GM23338 (cell line): ENCODE results near the gene TENT4B. TPM values are rescaled to one million over a fixed set of nuclear protein-coding genes. Genes with fewer than 3 reads are reported as not detected.

Experiments used
- ATAC-seq: fragments of 200-7000 bp; cut with Tn5 transposase; 3 replicates; pipeline ENCODE4 v1.9.1; 2020
- DNase-seq: peaks from one replicate; pipeline ENCODE4 v3.0.0-alpha.2; 2015; ENCODE audit warnings: low spot score
- H2AFZ ChIP-seq: fragments of 200-600 bp; sonication (generic); 2 replicates; pipeline ENCODE4 v1.8.0; 2016; ENCODE audit warnings: antibody characterized with exemption, mild to moderate bottlenecking, moderate library complexity
- H3F3A ChIP-seq: fragments of 200-600 bp; sonication (generic); replicated peaks from 2 replicates; pipeline ENCODE4 v1.8.0; 2017; ENCODE audit warnings: antibody characterized with exemption, mixed run types, low read depth
- H3K27ac ChIP-seq: fragments of 200-600 bp; sonication (generic); 2 replicates; pipeline ENCODE4 v1.6.1; 2016; ENCODE audit warnings: low read depth
- H3K27me3 ChIP-seq: fragments of 200-600 bp; sonication (generic); 2 replicates; pipeline ENCODE4 v1.8.0; 2016; ENCODE audit warnings: mild to moderate bottlenecking, mixed run types, moderate library complexity; ENCODE audit not compliant: insufficient read depth
- H3K36me3 ChIP-seq: fragments of 200-600 bp; sonication (generic); 2 replicates; pipeline ENCODE4 v1.8.0; 2016; ENCODE audit warnings: mild to moderate bottlenecking; ENCODE audit not compliant: insufficient read depth
- H3K4me1 ChIP-seq: fragments of 200-600 bp; sonication (generic); 2 replicates; pipeline ENCODE4 v1.8.0; 2016; ENCODE audit warnings: mild to moderate bottlenecking, moderate library complexity; ENCODE audit not compliant: insufficient read depth
- H3K4me2 ChIP-seq: fragments of 200-600 bp; sonication (generic); 2 replicates; pipeline ENCODE4 v1.7.1; 2017; ENCODE audit warnings: mixed run types
- H3K4me3 ChIP-seq: fragments of 200-600 bp; sonication (generic); 2 replicates; pipeline ENCODE4 v1.6.1; 2016; ENCODE audit warnings: mixed run types
- H3K79me2 ChIP-seq: fragments of 200-600 bp; sonication (generic); replicated peaks from 2 replicates; pipeline ENCODE4 v1.8.0; 2017; ENCODE audit warnings: mild to moderate bottlenecking; ENCODE audit not compliant: insufficient read depth
- H3K9me2 ChIP-seq: fragments of 200-600 bp; sonication (generic); 2 replicates; pipeline ENCODE4 v1.8.0; 2017; ENCODE audit not compliant: insufficient read depth
- H4K20me1 ChIP-seq: fragments of 200-600 bp; sonication (generic); replicated peaks from 2 replicates; pipeline ENCODE4 v1.8.0; 2017; ENCODE audit warnings: mild to moderate bottlenecking; ENCODE audit not compliant: insufficient read depth
- H3K27ac Mint-ChIP-seq: 2 replicates; pipeline ENCODE4 v1.8.0; 2020; ENCODE audit warnings: inconsistent platforms, mild to moderate bottlenecking, moderate library complexity, mixed read lengths
- H3K27me3 Mint-ChIP-seq: 3 replicates; pipeline ENCODE4 v1.8.0; 2022; ENCODE audit warnings: low read depth, mild to moderate bottlenecking, moderate library complexity, mixed read lengths, inconsistent platforms; ENCODE audit not compliant: insufficient read depth, poor library complexity
- H3K36me3 Mint-ChIP-seq: 3 replicates; pipeline ENCODE4 v1.8.0; 2021; ENCODE audit warnings: low read depth, mild to moderate bottlenecking, inconsistent platforms, moderate library complexity, mixed read lengths
- H3K4me1 Mint-ChIP-seq: 3 replicates; pipeline ENCODE4 v1.8.0; 2020; ENCODE audit warnings: mild to moderate bottlenecking, inconsistent platforms, mixed read lengths
- H3K4me3 Mint-ChIP-seq: 3 replicates; pipeline ENCODE4 v1.8.0; 2021; ENCODE audit warnings: moderate library complexity, mild to moderate bottlenecking, inconsistent platforms, mixed read lengths
- H3K9me3 Mint-ChIP-seq: 3 replicates; pipeline ENCODE4 v1.8.0; 2020; ENCODE audit warnings: moderate library complexity, mild to moderate bottlenecking, inconsistent platforms, mixed read lengths
- CREB1 ChIP-seq: fragments of 250-450 bp; sonication (Bioruptor Pico); IDR thresholded peaks from 2 replicates; pipeline ENCODE4 v1.5.0; 2020; ENCODE audit warnings: low read depth, mild to moderate bottlenecking, moderate library complexity
- CTCF ChIP-seq, 2 experiments: fragments of 200-600 bp in 1 of 2; sonication (generic) in 1 of 2; conservative IDR thresholded peaks; 2 replicates each; pipeline versions ENCODE4 v1.5.1 to v1.6.1; 2016 to 2017; ENCODE audit warnings: antibody characterized with exemption in 2 of 2, low read depth in 2 of 2, mild to moderate bottlenecking in 2 of 2, moderate library complexity in 1 of 2
- ETS1 ChIP-seq: IDR thresholded peaks from 2 replicates; pipeline ENCODE4 v1.6.1; 2016; ENCODE audit warnings: antibody characterized with exemption
- EZH2 ChIP-seq: fragments of 200-600 bp; sonication (generic); IDR thresholded peaks from one replicate; pipeline ENCODE4 v1.8.0; 2017; ENCODE audit warnings: antibody characterized with exemption, mild to moderate bottlenecking, low read depth; ENCODE audit not compliant: unreplicated experiment
- EZH2phosphoT487 ChIP-seq: fragments of 200-600 bp; sonication (generic); IDR thresholded peaks from one replicate; pipeline ENCODE4 v1.8.1; 2018; ENCODE audit warnings: antibody characterized with exemption; ENCODE audit not compliant: unreplicated experiment
- JUNB ChIP-seq: IDR thresholded peaks from one replicate; pipeline ENCODE4 v1.6.1; 2016; ENCODE audit warnings: antibody characterized with exemption; ENCODE audit not compliant: unreplicated experiment
- POLR2AphosphoS5 ChIP-seq: IDR thresholded peaks from 2 replicates; pipeline ENCODE4 v1.6.1; 2016; ENCODE audit warnings: antibody characterized with exemption, low read depth
- REST ChIP-seq: IDR thresholded peaks from one replicate; pipeline ENCODE4 v1.6.1; 2018; ENCODE audit warnings: antibody characterized with exemption; ENCODE audit not compliant: unreplicated experiment
- STAT1 ChIP-seq: IDR thresholded peaks from one replicate; pipeline ENCODE4 v1.6.1; 2016; ENCODE audit warnings: antibody characterized with exemption; ENCODE audit not compliant: unreplicated experiment
- ZNF331 ChIP-seq: fragments of 250-450 bp; sonication (Bioruptor Pico); IDR thresholded peaks from 2 replicates; pipeline ENCODE4 v1.5.0; 2020; ENCODE audit warnings: low read depth, mild to moderate bottlenecking, moderate library complexity
- polyA plus RNA-seq: library from polyadenylated mRNA; unstranded; fragments of >200 nt; fragmentation: Nextera tagmentation; extraction: Ambion mirVana; gene quantifications from 2 replicates; pipeline ENCODE4 v1.2.1, GENCODE V29; 2016
- total RNA-seq: library from RNA; depleted of rRNA; stranded (reverse); fragments of >200 nt; shearing (Covaris generic); gene quantifications from 2 replicates; pipeline ENCODE4 v1.2.3, GENCODE V29; 2014

Gene TENT4B
- total and polyA plus RNA-seq, 2 experiments from 2014 or later, result 17.6 to 21.3 TPM

- no peak for DNase-seq
- Mint-ChIP-seq H3K36me3 (no peaks in the 10 kb centered on the region), H3K4me1 (peaks cover 14% of the 10 kb centered on the region), H3K27me3 (peaks cover 13% of the 10 kb centered on the region), H3K9me3 (no peaks in the 10 kb centered on the region), H3K27ac (no peak overlapping the region), H3K4me3 (no peak overlapping the region)
- no peaks in the 10 kb centered on the region for H4K20me1 ChIP-seq
- H3K4me2 ChIP-seq, result no peak overlapping the region
- no peak overlapping the region for H3K4me3 ChIP-seq
- H3F3A ChIP-seq, result no peaks in the 10 kb centered on the region
- H3K79me2 ChIP-seq, result no peaks in the 10 kb centered on the region
- no peak overlapping the region for H2AFZ ChIP-seq
- peaks cover 7% of the 10 kb centered on the region; the same call in 1 of the 2 replicates for H3K4me1 ChIP-seq
- H3K27me3 ChIP-seq, result no peaks in the 10 kb centered on the region
- H3K9me2 ChIP-seq, result no peaks in the 10 kb centered on the region
- H3K36me3 ChIP-seq, result no peaks in the 10 kb centered on the region
- H3K27ac ChIP-seq, result no peak overlapping the region
- ATAC-seq, result no peak
- TF ChIP-seq POLR2AphosphoS5 (no peak), ZNF331 (CRISPR knock-in tag) (no peak), STAT1 (no peak), JUNB (no peak), ETS1 (no peak)
Measured at GRCh38 chr16:50267151-50267631, 114.1 kb downstream of the TENT4B start.

GRCh38 chr16:50267651-50268050 is 114.5 kb downstream of the TENT4B start:
- H4K20me1 ChIP-seq, result no peaks in the 10 kb centered on the region
- H3K9me2 ChIP-seq, result no peaks in the 10 kb centered on the region
- H3K4me2 ChIP-seq, result no peak overlapping the region
- no peaks in the 10 kb centered on the region for H3K36me3 ChIP-seq
- no peaks in the 10 kb centered on the region for H3K79me2 ChIP-seq
- DNase-seq (no peak), ATAC-seq (no peak)
- peaks cover 7% of the 10 kb centered on the region; the same call in 1 of the 2 replicates for H3K4me1 ChIP-seq
- H3K27ac ChIP-seq, result no peak overlapping the region
- no peak overlapping the region for H2AFZ ChIP-seq
- peaks cover 14% of the 10 kb centered on the region for H3K4me1 Mint-ChIP-seq
- no peaks in the 10 kb centered on the region for H3F3A ChIP-seq
- H3K27ac Mint-ChIP-seq, result no peak overlapping the region
- no peaks in the 10 kb centered on the region for H3K9me3 Mint-ChIP-seq
- peaks cover 13% of the 10 kb centered on the region for H3K27me3 Mint-ChIP-seq
- H3K4me3 Mint-ChIP-seq, result no peak overlapping the region
- no peaks in the 10 kb centered on the region for H3K36me3 Mint-ChIP-seq
- no peaks in the 10 kb centered on the region for H3K27me3 ChIP-seq
- no peak overlapping the region for H3K4me3 ChIP-seq
- TF ChIP-seq JUNB (no peak), STAT1 (no peak), CTCF (conservative IDR thresholded peaks at IDR 0.05; ENCODE audit: low read depth in 2 of 2) (no peak), EZH2phosphoT487 (no peak), ZNF331 (CRISPR knock-in tag) (no peak), REST (no peak), POLR2AphosphoS5 (no peak), CREB1 (CRISPR knock-in tag) (no peak), EZH2 (no peak)
